HepG2 (cell line): ENCODE measurements around the gene PARP11. TPM values are rescaled to one million over a fixed set of nuclear protein-coding genes. Genes with fewer than 3 reads are reported as not detected.

Experiments
- ATAC-seq: fragments of 200-7000 bp; cut with Tn5 transposase; 3 replicates; pipeline ENCODE4 v1.9.1; 2020; ENCODE audit warnings: mild to moderate bottlenecking, moderate library complexity
- BruUV-seq: library from RNA; stranded (reverse); fragments of 400-500 nt; replicated peaks from 2 replicates; lab custom pipeline; 2021; lab: Mats Ljungman, UMichigan
- CTCF ChIA-PET: fragments of 300-600 bp; formaldehyde crosslinking; extraction: SDS; loops from one replicate; lab custom pipeline; 2021; ENCODE audit warnings: low total read pairs, inconsistent platforms, low intra/inter-chr PET ratio; lab: Yijun Ruan, JAX
- POLR2A ChIA-PET: fragments of 350-600 bp; sonication (Branson Sonifier 250); formaldehyde crosslinking; loops from one replicate; lab custom pipeline; 2020; ENCODE audit warnings: antibody characterized with exemption, inconsistent platforms; lab: Yijun Ruan, JAX
- DNase-seq: peaks from one replicate; pipeline ENCODE4 v3.0.0-alpha.2; 2015; ENCODE audit warnings: low spot score
- FAIRE-seq: peaks from 3 replicates; lab custom pipeline; 2011; peaks lifted over from hg19 to GRCh38; lab: Jason Lieb, UNC
- H2AFZ ChIP-seq: one replicate; pipeline ENCODE4 v1.6.1; 2011; ENCODE audit warnings: low read length, inconsistent platforms
- H3K27ac ChIP-seq: fragments of 300-600 bp; 3 replicates; pipeline ENCODE4 v1.8.0; 2011; ENCODE audit warnings: mixed run types, mild to moderate bottlenecking, mixed read lengths, low read length, inconsistent platforms; ENCODE audit not compliant: insufficient read depth; ENCODE audit errors: extremely low read length
- H3K27me3 ChIP-seq, 2 experiments: fragments of 200-600 bp in 1 of 2; 2 replicates in 1 of 2; 3 replicates in 1 of 2; pipeline versions ENCODE4 v1.6.0 to v1.8.0; 2011; ENCODE audit warnings: low read length in 2 of 2, mild to moderate bottlenecking in 2 of 2, moderate library complexity in 2 of 2, inconsistent platforms in 1 of 2; ENCODE audit not compliant: insufficient read depth in 2 of 2, control insufficient read depth in 1 of 2
- H3K36me3 ChIP-seq, 2 experiments: fragments of 200-600 bp in 1 of 2; replicated peaks in 1 of 2; 2 replicates in 1 of 2; 3 replicates in 1 of 2; pipeline versions ENCODE4 v1.5.1 to v1.8.0; 2011; ENCODE audit warnings: low read length in 2 of 2, inconsistent platforms in 1 of 2; ENCODE audit not compliant: insufficient read depth in 2 of 2, control insufficient read depth in 1 of 2
- H3K4me1 ChIP-seq: 2 replicates; pipeline ENCODE4 v1.5.1; 2012; ENCODE audit warnings: low read length, inconsistent platforms; ENCODE audit not compliant: insufficient read depth
- H3K4me2 ChIP-seq: 2 replicates; pipeline ENCODE4 v1.6.0; 2011; ENCODE audit warnings: low read depth, low read length, inconsistent platforms
- H3K4me3 ChIP-seq, 3 experiments: fragments of 200-600 bp in 1 of 3; sonication (generic), shearing (Covaris generic) in 1 of 3; replicated peaks in 1 of 3; 2 replicates each; pipeline ENCODE4 v1.5.1; 2011 to 2016; ENCODE audit warnings: low read length in 3 of 3, inconsistent platforms in 2 of 3, low read depth in 2 of 3, mild to moderate bottlenecking in 2 of 3, control low read depth in 1 of 3, mixed read lengths in 1 of 3; ENCODE audit not compliant: insufficient read depth in 1 of 3
- H3K79me2 ChIP-seq: one replicate; pipeline ENCODE4 v1.6.1; 2011; ENCODE audit warnings: low read length, inconsistent platforms; ENCODE audit not compliant: insufficient read depth
- H3K9ac ChIP-seq: 2 replicates; pipeline ENCODE4 v1.6.0; 2011; ENCODE audit warnings: mild to moderate bottlenecking, low read depth, low read length, inconsistent platforms; ENCODE audit not compliant: insufficient read depth
- H3K9me3 ChIP-seq: 2 replicates; pipeline ENCODE4 v1.5.1; 2012; ENCODE audit warnings: mild to moderate bottlenecking, low read length
- H4K20me1 ChIP-seq: 2 replicates; pipeline ENCODE4 v1.6.0; 2011; ENCODE audit warnings: inconsistent platforms, mild to moderate bottlenecking, low read length, moderate library complexity; ENCODE audit not compliant: insufficient read depth
- ATRX ChIP-seq: sonication (generic); formaldehyde crosslinking; IDR thresholded peaks from 2 replicates; pipeline ENCODE4 v1.4.0; 2020; ENCODE audit warnings: missing genetic modification reagents, borderline replicate concordance
- CREB1 ChIP-seq, 2 experiments: fragments of 450-650 bp in 1 of 2; IDR thresholded peaks; 2 replicates each; pipeline ENCODE4 v1.6.1; 2016 to 2017; ENCODE audit warnings: control low read depth in 1 of 2, mild to moderate bottlenecking in 1 of 2, missing compliant biosample characterization in 1 of 2, missing genetic modification characterization in 1 of 2
- RARG ChIP-seq: sonication (generic); formaldehyde crosslinking; IDR thresholded peaks from 2 replicates; pipeline ENCODE4 v1.4.0; 2020; ENCODE audit warnings: low read depth, mild to moderate bottlenecking, missing genetic modification reagents
- RCOR2 ChIP-seq: IDR thresholded peaks from 2 replicates; pipeline ENCODE4 v1.6.1; 2016; ENCODE audit warnings: missing biosample characterization, missing genetic modification reagents
- ZBTB38 ChIP-seq: sonication (generic); formaldehyde crosslinking; IDR thresholded peaks from 2 replicates; pipeline ENCODE4 v1.5.1; 2020; ENCODE audit warnings: mild to moderate bottlenecking, missing genetic modification reagents
- WGBS: methylation state at CpG from one replicate; pipeline ENCODE4 v1.1.6; 2017; ENCODE audit warnings: low lambda C conversion rate; 5-methylcytosine and 5-hydroxymethylcytosine counted together
- in situ Hi-C: cut with HindIII; loops from 2 replicates; pipeline ENCODE4 v1.10.0; 2017; ENCODE audit warnings: low pct_unique_long_range_greater_than_20kb; ENCODE audit not compliant: extremely low pct_ligation_motif_present
- intact Hi-C: fragments of 100-400 bp; cut with micrococcal nuclease; formaldehyde crosslinking; loops from one replicate; pipeline ENCODE4 v1.10.0; 2022; ENCODE audit not compliant: unreplicated experiment
- polyA plus RNA-seq, 8 experiments: library from polyadenylated mRNA; depleted of rRNA in 3 of 8; stranded (reverse) in 7 of 8; unstranded in 1 of 8; fragments of >200 nt; fragmentation: Illumina TruSeq in 4 of 8; extraction: Trizol in 4 of 8; gene quantifications; 2 replicates each; pipeline versions ENCODE4 v1.2.1 to v1.2.3, GENCODE V29; 2011 to 2016; ENCODE audit warnings: low read depth in 4 of 8, missing spikeins in 1 of 8, mixed read lengths in 1 of 8; ENCODE audit not compliant: insufficient read depth in 1 of 8
- total RNA-seq, 5 experiments: library from RNA; depleted of rRNA; stranded (reverse); fragments of >200 nt; fragmentation: Illumina TruSeq; extraction: Trizol; gene quantifications; 2 replicates each; pipeline ENCODE4 v1.2.3, GENCODE V29; 2016; ENCODE audit warnings: low read depth in 1 of 5
- TF ChIP-seq, protein P1 (sequence below): sonication (generic); formaldehyde crosslinking; IDR thresholded peaks from 2 replicates; pipeline ENCODE4 v1.9.0; 2021; ENCODE audit warnings: missing genetic modification reagents, borderline replicate concordance

The PARP11 gene
- total and polyA plus RNA-seq, 2 of the 13 experiments (the other 11 are each of a cell fraction or from before 2014, with no cell fraction given) = 4.0 to 7.6 TPM

DNA sequence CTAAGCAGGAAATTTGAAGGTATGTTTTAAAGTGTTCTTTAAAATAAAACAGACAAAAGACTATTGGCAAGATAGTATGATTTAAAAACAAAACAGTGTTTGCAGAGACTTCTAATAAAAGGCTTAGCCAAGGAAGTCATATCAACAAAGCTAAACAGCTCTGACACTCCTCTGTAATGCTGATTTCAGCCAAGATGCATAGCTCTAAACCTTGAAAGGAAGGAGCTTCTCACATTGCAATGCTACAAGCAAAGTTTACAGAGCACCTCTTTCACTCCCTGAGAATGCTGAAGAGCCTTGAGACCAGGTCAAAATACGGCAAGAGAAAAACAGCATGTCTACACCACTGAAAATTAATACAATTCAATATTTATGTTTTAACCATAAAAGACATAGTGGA, 51.8 kb downstream of the PARP11 start:
- no TSS peak for BruUV-seq
- no peak overlapping the region for H3K4me2 ChIP-seq
- intact Hi-C loops (no loop called here), in situ Hi-C loops (no loop called here)
- ATAC-seq (no peak), FAIRE-seq (no peak), DNase-seq (no peak)
- no peaks in the 10 kb centered on the region for H4K20me1 ChIP-seq
- 100% methylated on average over 1 of the region's 1 CpG for WGBS
- H3K4me3 ChIP-seq = no peak overlapping the region
- peaks cover 0 to 4% of the 10 kb centered on the region in 2 experiments; a peak in 2 of 5 replicates for H3K36me3 ChIP-seq
- H3K4me1 ChIP-seq = peaks cover 3% of the 10 kb centered on the region
- no peak overlapping the region for H3K9ac ChIP-seq
- H2AFZ ChIP-seq = no peak overlapping the region
- no peaks in the 10 kb centered on the region for H3K9me3 ChIP-seq
- H3K27me3 ChIP-seq = no peaks in the 10 kb centered on the region
- TF ChIP-seq ATRX = no peak
- TF ChIP-seq, protein P1, sequence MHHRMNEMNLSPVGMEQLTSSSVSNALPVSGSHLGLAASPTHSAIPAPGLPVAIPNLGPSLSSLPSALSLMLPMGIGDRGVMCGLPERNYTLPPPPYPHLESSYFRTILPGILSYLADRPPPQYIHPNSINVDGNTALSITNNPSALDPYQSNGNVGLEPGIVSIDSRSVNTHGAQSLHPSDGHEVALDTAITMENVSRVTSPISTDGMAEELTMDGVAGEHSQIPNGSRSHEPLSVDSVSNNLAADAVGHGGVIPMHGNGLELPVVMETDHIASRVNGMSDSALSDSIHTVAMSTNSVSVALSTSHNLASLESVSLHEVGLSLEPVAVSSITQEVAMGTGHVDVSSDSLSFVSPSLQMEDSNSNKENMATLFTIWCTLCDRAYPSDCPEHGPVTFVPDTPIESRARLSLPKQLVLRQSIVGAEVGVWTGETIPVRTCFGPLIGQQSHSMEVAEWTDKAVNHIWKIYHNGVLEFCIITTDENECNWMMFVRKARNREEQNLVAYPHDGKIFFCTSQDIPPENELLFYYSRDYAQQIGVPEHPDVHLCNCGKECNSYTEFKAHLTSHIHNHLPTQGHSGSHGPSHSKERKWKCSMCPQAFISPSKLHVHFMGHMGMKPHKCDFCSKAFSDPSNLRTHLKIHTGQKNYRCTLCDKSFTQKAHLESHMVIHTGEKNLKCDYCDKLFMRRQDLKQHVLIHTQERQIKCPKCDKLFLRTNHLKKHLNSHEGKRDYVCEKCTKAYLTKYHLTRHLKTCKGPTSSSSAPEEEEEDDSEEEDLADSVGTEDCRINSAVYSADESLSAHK = no peak
- TF ChIP-seq ZBTB38 (CRISPR knock-in tag) = no peak
- no peak for TF ChIP-seq RARG (CRISPR knock-in tag)
- TF ChIP-seq, all 625 proteins: peak for 0
- H3K79me2 ChIP-seq = no peaks in the 10 kb centered on the region
- CTCF ChIA-PET = no interaction called here
- POLR2A ChIA-PET = no interaction called here
- no peak overlapping the region for H3K27ac ChIP-seq

DNA sequence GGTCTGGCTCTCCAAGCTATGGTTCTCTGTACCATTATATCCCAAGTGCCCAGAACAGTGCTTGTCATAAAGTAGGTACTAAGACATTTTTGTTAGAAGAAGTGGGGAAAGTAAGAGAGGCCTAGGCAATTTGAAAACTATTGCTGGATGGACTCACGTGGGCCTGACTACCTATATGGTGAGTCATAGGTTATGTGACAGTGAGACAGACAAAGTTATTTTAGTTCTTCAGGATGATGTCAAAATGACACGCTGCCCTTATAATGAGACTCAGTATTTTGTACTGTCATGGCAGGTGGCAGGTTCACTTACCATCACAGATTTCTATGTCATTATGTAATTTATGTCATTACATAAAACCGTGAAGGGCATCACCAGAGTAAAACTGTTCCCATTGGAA, 53.1 kb downstream of the PARP11 start:
- DNase-seq (peak; percentile 24), FAIRE-seq (no peak), ATAC-seq (no peak)
- in situ Hi-C loops (no loop called here), intact Hi-C loops (no loop called here)
- Histone ChIP-seq H3K27ac (no peak overlapping the region), H3K4me3 (no peak overlapping the region), H4K20me1 (no peaks in the 10 kb centered on the region), H3K9me3 (no peaks in the 10 kb centered on the region), H3K36me3 (no peaks in the 10 kb centered on the region; a peak in 1 of 5 replicates), H3K9ac (no peak overlapping the region), H3K79me2 (no peaks in the 10 kb centered on the region), H3K4me2 (no peak overlapping the region), H3K27me3 (no peaks in the 10 kb centered on the region), H3K4me1 (peaks cover 7% of the 10 kb centered on the region), H2AFZ (no peak overlapping the region)
- POLR2A ChIA-PET = no interaction called here
- CTCF ChIA-PET = no interaction called here
- TF ChIP-seq RCOR2 (CRISPR knock-in tag) (no peak), CREB1 (IDR thresholded peaks at IDR 0.05) (peak; percentile 37), CREB1 (CRISPR knock-in tag; IDR thresholded peaks at IDR 0.05) (no peak)
- WGBS = 80% methylated on average over 3 of the region's 3 CpGs
- BruUV-seq = no TSS peak
